Dendritic cell treated with granulocyte-macrophage colony-stimulating factor and Interleukin-4, amounts not matched to agents 40 ng/mL and 50 ng/mL, for 4 days (primary cell): ENCODE measurements around the gene SLC38A2.
"Not testable (repeated sequence)": the region's sequence is repeated elsewhere in the genome, so short reads cannot be mapped to it uniquely, and the experiment has no call there.

Source experiments
- H3K27ac Mint-ChIP-seq: one replicate; pipeline ENCODE4 v1.8.0; 2022; ENCODE audit warnings: mild to moderate bottlenecking, mixed read lengths
- H3K27me3 Mint-ChIP-seq: one replicate; pipeline ENCODE4 v1.8.0; 2022; ENCODE audit warnings: mild to moderate bottlenecking, mixed read lengths
- H3K36me3 Mint-ChIP-seq: one replicate; pipeline ENCODE4 v1.8.0; 2022; ENCODE audit warnings: low read depth, mixed read lengths
- H3K4me1 Mint-ChIP-seq: one replicate; pipeline ENCODE4 v1.8.0; 2022; ENCODE audit warnings: low read depth, mixed read lengths
- H3K4me3 Mint-ChIP-seq: one replicate; pipeline ENCODE4 v1.8.0; 2022; ENCODE audit warnings: mild to moderate bottlenecking, moderate library complexity, mixed read lengths
- H3K9me3 Mint-ChIP-seq: one replicate; pipeline ENCODE4 v1.8.0; 2022; ENCODE audit warnings: mixed read lengths
- intact Hi-C: fragments of 100-400 bp; cut with micrococcal nuclease; formaldehyde crosslinking; loops from one replicate; pipeline ENCODE4 v1.15.0; 2022

Gene SLC38A2

GRCh38 chr12:46358325-46358700 is 14.3 kb downstream of the SLC38A2 start:
- no peak overlapping the region for H3K27ac Mint-ChIP-seq
- H3K9me3 Mint-ChIP-seq, result no peaks in the 10 kb centered on the region
- peaks cover 23% of the 10 kb centered on the region for H3K4me1 Mint-ChIP-seq
- intact Hi-C loops, result no loop called here
- H3K36me3 Mint-ChIP-seq, result peaks cover 47% of the 10 kb centered on the region
- H3K4me3 Mint-ChIP-seq, result no peak overlapping the region
- no peaks in the 10 kb centered on the region for H3K27me3 Mint-ChIP-seq

- H3K27me3 Mint-ChIP-seq, result no peaks in the 10 kb centered on the region
- H3K4me1 Mint-ChIP-seq, result peaks cover 17% of the 10 kb centered on the region
- intact Hi-C loops, result no loop called here
- no peak overlapping the region for H3K27ac Mint-ChIP-seq
- peaks cover 41% of the 10 kb centered on the region for H3K36me3 Mint-ChIP-seq
- H3K4me3 Mint-ChIP-seq, result no peak overlapping the region
- no peaks in the 10 kb centered on the region for H3K9me3 Mint-ChIP-seq
These were observed 14.9 kb downstream of the SLC38A2 start for GRCh38 chr12:46357438-46358324.

- H3K4me3 Mint-ChIP-seq, result no peak overlapping the region
- intact Hi-C loops, result no loop called here
- H3K36me3 Mint-ChIP-seq, result peaks cover 32% of the 10 kb centered on the region
- H3K27me3 Mint-ChIP-seq, result no peaks in the 10 kb centered on the region
- no peak overlapping the region for H3K27ac Mint-ChIP-seq
- peaks cover 13% of the 10 kb centered on the region for H3K4me1 Mint-ChIP-seq
- no peaks in the 10 kb centered on the region for H3K9me3 Mint-ChIP-seq
These were observed 15.7 kb downstream of the SLC38A2 start for GRCh38 chr12:46356655-46357437.

- no peak overlapping the region for H3K4me3 Mint-ChIP-seq
- intact Hi-C loops, result no loop called here
- no peaks in the 10 kb centered on the region for H3K27me3 Mint-ChIP-seq
- H3K9me3 Mint-ChIP-seq, result no peaks in the 10 kb centered on the region
- H3K4me1 Mint-ChIP-seq, result no peaks in the 10 kb centered on the region
- H3K27ac Mint-ChIP-seq, result no peak overlapping the region
- peaks cover 12% of the 10 kb centered on the region for H3K36me3 Mint-ChIP-seq
These were observed 17.8 kb downstream of the SLC38A2 start for GRCh38 chr12:46354802-46355199.

GRCh38 chr12:46354111-46354801 is 18.3 kb downstream of the SLC38A2 start:
- intact Hi-C loops, result no loop called here
- Mint-ChIP-seq H3K27ac (no peak overlapping the region), H3K27me3 (no peaks in the 10 kb centered on the region), H3K4me3 (no peak overlapping the region), H3K4me1 (no peaks in the 10 kb centered on the region), H3K9me3 (no peaks in the 10 kb centered on the region), H3K36me3 (peaks cover 7% of the 10 kb centered on the region)

GRCh38 chr12:46351886-46352650 is 20.5 kb downstream of the SLC38A2 start:
- Mint-ChIP-seq H3K36me3 (no peaks in the 10 kb centered on the region), H3K9me3 (no peaks in the 10 kb centered on the region), H3K27me3 (no peaks in the 10 kb centered on the region), H3K4me3 (no peak overlapping the region), H3K27ac (no peak overlapping the region), H3K4me1 (no peaks in the 10 kb centered on the region)
- intact Hi-C loops, result no loop called here

- no peak overlapping the region for H3K4me3 Mint-ChIP-seq
- H3K4me1 Mint-ChIP-seq, result no peaks in the 10 kb centered on the region
- H3K36me3 Mint-ChIP-seq, result no peaks in the 10 kb centered on the region
- H3K9me3 Mint-ChIP-seq, result no peaks in the 10 kb centered on the region
- no peak overlapping the region for H3K27ac Mint-ChIP-seq
- intact Hi-C loops, result no loop called here
- H3K27me3 Mint-ChIP-seq, result no peaks in the 10 kb centered on the region
These were observed 21.4 kb downstream of the SLC38A2 start for GRCh38 chr12:46351138-46351537.

GRCh38 chr12:46349253-46349652 is 23.3 kb downstream of the SLC38A2 start:
- no peaks in the 10 kb centered on the region for H3K36me3 Mint-ChIP-seq

GRCh38 chr12:46343118-46343852 is 29.3 kb downstream of the SLC38A2 start:
- H3K27ac Mint-ChIP-seq, result no peak overlapping the region
- intact Hi-C loops, result loop anchor here (5.0 kb wide), 2 partner anchors 589 to 679 kb away; no protein-coding TSS in a partner anchor
- H3K36me3 Mint-ChIP-seq, result no peaks in the 10 kb centered on the region
- H3K4me3 Mint-ChIP-seq, result no peak overlapping the region
- no peaks in the 10 kb centered on the region for H3K9me3 Mint-ChIP-seq
- H3K27me3 Mint-ChIP-seq, result peaks cover 2% of the 10 kb centered on the region
- no peaks in the 10 kb centered on the region for H3K4me1 Mint-ChIP-seq

More at GRCh38 chr12:46349253-46349652, 23.3 kb downstream of the SLC38A2 start:
- H3K4me1 Mint-ChIP-seq, result no peaks in the 10 kb centered on the region
- intact Hi-C loops, result no loop called here
- H3K27ac Mint-ChIP-seq, result no peak overlapping the region
- no peaks in the 10 kb centered on the region for H3K9me3 Mint-ChIP-seq
- no peak overlapping the region for H3K4me3 Mint-ChIP-seq
- H3K27me3 Mint-ChIP-seq, result no peaks in the 10 kb centered on the region

GRCh38 chr12:46342562-46343033 is 30.0 kb downstream of the SLC38A2 start:
- no peak overlapping the region for H3K27ac Mint-ChIP-seq

GRCh38 chr12:46339051-46339450 is 33.5 kb downstream of the SLC38A2 start:
- Mint-ChIP-seq H3K4me3 (no peak overlapping the region), H3K9me3 (no peaks in the 10 kb centered on the region), H3K4me1 (no peaks in the 10 kb centered on the region), H3K27me3 (peaks cover 3% of the 10 kb centered on the region), H3K36me3 (no peaks in the 10 kb centered on the region), H3K27ac (no peak overlapping the region)
- intact Hi-C loops, result no loop called here

More at GRCh38 chr12:46342562-46343033, 30.0 kb downstream of the SLC38A2 start:
- intact Hi-C loops, result loop anchor here (5.0 kb wide), 2 partner anchors 590 to 680 kb away; no protein-coding TSS in a partner anchor
- no peaks in the 10 kb centered on the region for H3K36me3 Mint-ChIP-seq
- H3K4me3 Mint-ChIP-seq, result no peak overlapping the region
- no peaks in the 10 kb centered on the region for H3K9me3 Mint-ChIP-seq
- H3K4me1 Mint-ChIP-seq, result no peaks in the 10 kb centered on the region
- peaks cover 2% of the 10 kb centered on the region for H3K27me3 Mint-ChIP-seq

GRCh38 chr12:46332260-46332659 is 40.3 kb downstream of the SLC38A2 start:
- intact Hi-C loops, result no loop called here
- no peaks in the 10 kb centered on the region for H3K36me3 Mint-ChIP-seq
- no peaks in the 10 kb centered on the region for H3K4me1 Mint-ChIP-seq
- H3K27me3 Mint-ChIP-seq, result peaks cover 2% of the 10 kb centered on the region
- peaks cover 25% of the 10 kb centered on the region for H3K9me3 Mint-ChIP-seq
- H3K27ac Mint-ChIP-seq, result no peak overlapping the region
- no peak overlapping the region for H3K4me3 Mint-ChIP-seq

GRCh38 chr12:46325075-46325474 is 47.5 kb downstream of the SLC38A2 start:
- intact Hi-C loops, H3K4me3 Mint-ChIP-seq, H3K36me3 Mint-ChIP-seq: not testable (repeated sequence)

More at GRCh38 chr12:46325075-46325474, 47.5 kb downstream of the SLC38A2 start:
- H3K27ac Mint-ChIP-seq, H3K27me3 Mint-ChIP-seq, H3K4me1 Mint-ChIP-seq: not testable (repeated sequence)
- peaks cover 20% of the 10 kb centered on the region for H3K9me3 Mint-ChIP-seq
